Osteocyte (in vitro differentiated cells): Measurements from ENCODE around the gene TRAF3. TPM values are rescaled to one million over a fixed set of nuclear protein-coding genes. Genes with fewer than 3 reads are reported as not detected.

Source experiments
- DNase-seq: peaks from one replicate; pipeline ENCODE4 v3.0.0; 2021; ENCODE audit warnings: mixed read lengths; ENCODE audit not compliant: unreplicated experiment; ENCODE audit errors: extremely low spot score
- H3K27ac Mint-ChIP-seq: one replicate; pipeline ENCODE4 v1.8.0; 2021; ENCODE audit warnings: mild to moderate bottlenecking, mixed read lengths; ENCODE audit not compliant: unreplicated experiment
- H3K27me3 Mint-ChIP-seq: one replicate; pipeline ENCODE4 v1.8.0; 2021; ENCODE audit warnings: mixed read lengths; ENCODE audit not compliant: unreplicated experiment
- H3K36me3 Mint-ChIP-seq: one replicate; pipeline ENCODE4 v1.8.0; 2021; ENCODE audit warnings: mixed read lengths; ENCODE audit not compliant: unreplicated experiment
- H3K4me1 Mint-ChIP-seq: one replicate; pipeline ENCODE4 v1.8.0; 2021; ENCODE audit warnings: mixed read lengths; ENCODE audit not compliant: unreplicated experiment
- H3K4me3 Mint-ChIP-seq: one replicate; pipeline ENCODE4 v1.8.0; 2021; ENCODE audit warnings: mild to moderate bottlenecking, moderate library complexity, mixed read lengths; ENCODE audit not compliant: unreplicated experiment
- H3K9me3 Mint-ChIP-seq: one replicate; pipeline ENCODE4 v1.8.0; 2021; ENCODE audit warnings: mixed read lengths; ENCODE audit not compliant: unreplicated experiment
- CTCF ChIP-seq: fragments of 200-600 bp; sonication (generic); IDR thresholded peaks from 2 replicates; pipeline ENCODE4 v1.5.0; 2021; ENCODE audit warnings: antibody characterized with exemption, mild to moderate bottlenecking, moderate library complexity
- total RNA-seq: library from RNA; stranded (reverse); gene quantifications from 2 replicates; pipeline ENCODE4 v1.2.1, GENCODE V29; 2021

Gene TRAF3
- total RNA-seq, 1 donor from 2014 or later = 15.9 TPM

GRCh38 chr14:102933618-102934231 is 156.5 kb downstream of the TRAF3 start:
- H3K27ac Mint-ChIP-seq = no peak overlapping the region
- H3K27me3 Mint-ChIP-seq = no peaks in the 10 kb centered on the region
- TF ChIP-seq CTCF = no peak
- H3K4me3 Mint-ChIP-seq = no peak overlapping the region
- peaks cover under 1% of the 10 kb centered on the region for H3K4me1 Mint-ChIP-seq
- H3K36me3 Mint-ChIP-seq = peaks cover 18% of the 10 kb centered on the region
- DNase-seq = no peak
- no peaks in the 10 kb centered on the region for H3K9me3 Mint-ChIP-seq

GRCh38 chr14:102935756-102936155 is 158.5 kb downstream of the TRAF3 start:
- H3K9me3 Mint-ChIP-seq = no peaks in the 10 kb centered on the region

GRCh38 chr14:102937331-102938175 is 160.3 kb downstream of the TRAF3 start:
- no peaks in the 10 kb centered on the region for H3K4me1 Mint-ChIP-seq
- no peak overlapping the region for H3K4me3 Mint-ChIP-seq
- H3K27ac Mint-ChIP-seq = no peak overlapping the region
- no peaks in the 10 kb centered on the region for H3K9me3 Mint-ChIP-seq
- no peaks in the 10 kb centered on the region for H3K27me3 Mint-ChIP-seq
- no peak for TF ChIP-seq CTCF
- DNase-seq = no peak
- peaks cover 43% of the 10 kb centered on the region for H3K36me3 Mint-ChIP-seq

More at GRCh38 chr14:102935756-102936155, 158.5 kb downstream of the TRAF3 start:
- H3K4me1 Mint-ChIP-seq = no peaks in the 10 kb centered on the region
- no peak for TF ChIP-seq CTCF
- H3K27ac Mint-ChIP-seq = no peak overlapping the region
- peaks cover 33% of the 10 kb centered on the region for H3K36me3 Mint-ChIP-seq
- H3K27me3 Mint-ChIP-seq = no peaks in the 10 kb centered on the region
- H3K4me3 Mint-ChIP-seq = no peak overlapping the region
- no peak for DNase-seq

- Mint-ChIP-seq H3K4me1 (no peaks in the 10 kb centered on the region), H3K9me3 (no peaks in the 10 kb centered on the region), H3K27me3 (no peaks in the 10 kb centered on the region), H3K4me3 (no peak overlapping the region), H3K27ac (no peak overlapping the region), H3K36me3 (peaks cover 44% of the 10 kb centered on the region)
- DNase-seq = no peak
- TF ChIP-seq CTCF = no peak
Observed at GRCh38 chr14:102938191-102938590, 160.9 kb downstream of the TRAF3 start.

GRCh38 chr14:102939329-102939728 is 162.1 kb downstream of the TRAF3 start:
- no peaks in the 10 kb centered on the region for H3K4me1 Mint-ChIP-seq

More at GRCh38 chr14:102939329-102939728, 162.1 kb downstream of the TRAF3 start:
- Mint-ChIP-seq H3K4me3 (no peak overlapping the region), H3K9me3 (no peaks in the 10 kb centered on the region), H3K36me3 (peaks cover 49% of the 10 kb centered on the region), H3K27ac (no peak overlapping the region), H3K27me3 (no peaks in the 10 kb centered on the region)
- DNase-seq = no peak
- TF ChIP-seq CTCF = no peak
